Muscle layer of duodenum (tissue), 2 donors: ENCODE data around the gene PTPRD.

Experiments
- H3K27ac ChIP-seq: one replicate; pipeline ENCODE4 v1.7.0; 2013; ENCODE audit warnings: mild to moderate bottlenecking, low read length
- H3K27me3 ChIP-seq: one replicate; pipeline ENCODE4 v1.7.0; 2013; ENCODE audit warnings: low read depth, mild to moderate bottlenecking, control low read depth, low read length
- H3K36me3 ChIP-seq, 2 donors: one replicate each; pipeline ENCODE4 v1.7.0; 2013; ENCODE audit warnings: low read length in 2 of 2, control low read depth in 1 of 2, mild to moderate bottlenecking in 1 of 2; ENCODE audit not compliant: insufficient read depth in 2 of 2, control insufficient read depth in 1 of 2
- H3K4me1 ChIP-seq, 2 donors: one replicate each; pipeline ENCODE4 v1.7.0; 2013; ENCODE audit warnings: low read length in 2 of 2, mild to moderate bottlenecking in 2 of 2, control low read depth in 1 of 2, moderate library complexity in 1 of 2; ENCODE audit not compliant: insufficient read depth in 2 of 2, control insufficient read depth in 1 of 2
- H3K4me3 ChIP-seq, 2 donors: one replicate each; pipeline ENCODE4 v1.7.0; 2013; ENCODE audit warnings: low read length in 2 of 2, low read depth in 1 of 2, mild to moderate bottlenecking in 1 of 2
- H3K9me3 ChIP-seq, 2 donors: one replicate each; pipeline ENCODE4 v1.7.0; 2013; ENCODE audit warnings: low read length in 2 of 2, control low read depth in 1 of 2, mild to moderate bottlenecking in 1 of 2; ENCODE audit not compliant: control insufficient read depth in 1 of 2
- donor health status: healthy.

Gene PTPRD

DNA sequence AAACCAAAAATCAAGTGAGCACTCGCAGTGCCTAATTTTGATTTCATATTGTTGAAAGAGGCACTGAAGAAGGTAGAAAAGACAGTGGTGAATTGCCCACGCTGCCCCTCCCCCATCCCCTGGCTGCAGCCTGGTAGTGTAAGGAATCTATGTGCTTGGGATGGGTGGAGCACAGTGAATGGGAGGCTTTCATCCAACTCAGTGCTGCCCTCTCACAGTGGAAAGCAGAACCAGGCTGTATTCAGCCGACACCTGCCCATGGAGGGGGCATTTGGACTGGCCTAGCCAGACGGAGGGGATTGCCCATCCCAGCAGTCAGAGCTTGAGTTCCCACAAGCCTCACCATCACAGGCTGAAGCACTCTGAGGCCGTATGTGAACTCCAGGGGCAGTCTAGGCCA is 2012.9 kb downstream of the PTPRD start:
- no peaks in the 10 kb centered on the region for H3K36me3 ChIP-seq
- no peak overlapping the region for H3K27ac ChIP-seq
- H3K4me3 ChIP-seq = no peak overlapping the region
- no peaks in the 10 kb centered on the region for H3K9me3 ChIP-seq
- H3K27me3 ChIP-seq = no peaks in the 10 kb centered on the region
- no peaks in the 10 kb centered on the region for H3K4me1 ChIP-seq

DNA sequence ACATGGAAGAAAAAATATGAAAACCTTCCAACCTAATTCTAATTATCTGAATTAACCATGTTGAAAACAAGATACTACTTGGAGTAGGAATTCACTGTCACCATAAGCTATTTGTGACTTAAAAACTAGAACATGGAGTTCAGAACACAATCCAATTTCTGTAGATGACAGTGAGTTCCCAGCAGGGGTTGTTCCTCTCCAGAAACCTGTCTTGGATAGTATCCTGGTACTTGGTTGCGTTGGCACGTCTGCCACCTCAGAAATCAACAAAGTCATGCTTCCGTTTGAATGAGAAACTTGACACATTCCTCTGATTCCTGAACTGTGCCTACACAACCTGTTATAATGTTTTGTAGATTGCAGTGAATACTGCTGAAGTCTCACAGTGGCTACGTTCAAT is 2023.3 kb downstream of the PTPRD start:
- Histone ChIP-seq H3K27ac (no peak overlapping the region), H3K27me3 (no peaks in the 10 kb centered on the region), H3K9me3 (no peaks in the 10 kb centered on the region), H3K4me1 (no peaks in the 10 kb centered on the region), H3K4me3 (no peak overlapping the region), H3K36me3 (no peaks in the 10 kb centered on the region)

DNA sequence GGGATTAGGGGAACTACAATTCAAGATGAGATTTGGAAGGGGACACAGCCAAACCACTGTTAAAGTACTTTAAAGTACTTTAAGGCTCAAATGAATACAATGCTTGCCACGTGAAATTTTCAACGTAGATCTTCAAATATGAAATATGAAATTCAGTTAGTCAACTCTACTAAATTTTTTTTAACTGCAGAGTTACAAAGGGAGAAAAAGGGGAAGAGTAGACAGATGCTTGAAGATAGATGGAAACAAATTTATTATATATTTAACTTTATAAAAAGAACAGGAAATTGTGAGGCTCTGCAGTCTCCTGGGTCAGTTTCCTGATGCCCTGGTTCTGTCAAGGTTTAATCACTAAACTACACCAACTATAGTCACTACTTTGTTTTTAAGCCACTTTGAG is 2027.8 kb downstream of the PTPRD start:
- Histone ChIP-seq H3K27me3 (no peaks in the 10 kb centered on the region), H3K27ac (no peak overlapping the region), H3K4me1 (no peaks in the 10 kb centered on the region), H3K4me3 (no peak overlapping the region), H3K36me3 (no peaks in the 10 kb centered on the region), H3K9me3 (no peaks in the 10 kb centered on the region)

DNA sequence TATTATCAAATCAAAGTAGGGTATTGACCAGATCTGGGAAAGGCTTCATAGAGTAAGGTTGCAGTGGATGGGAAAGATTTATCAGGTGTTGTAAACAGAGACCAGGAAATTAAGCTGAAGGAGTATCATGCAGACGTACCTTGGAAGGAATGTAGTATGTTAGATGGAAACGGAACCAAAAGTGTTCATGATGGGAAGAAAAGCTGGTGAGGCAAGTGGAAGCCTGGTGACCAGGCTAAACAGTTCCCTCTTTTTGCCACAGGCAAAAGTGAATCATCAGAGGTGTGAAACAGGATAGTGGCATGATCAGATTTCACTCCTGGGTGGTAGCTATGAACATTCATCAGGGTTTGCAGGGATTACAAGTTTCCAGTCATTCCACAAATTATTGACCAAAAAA is 2033.1 kb downstream of the PTPRD start:
- Histone ChIP-seq H3K27me3 (no peaks in the 10 kb centered on the region), H3K36me3 (no peaks in the 10 kb centered on the region), H3K4me3 (no peak overlapping the region), H3K27ac (no peak overlapping the region), H3K4me1 (no peaks in the 10 kb centered on the region), H3K9me3 (no peaks in the 10 kb centered on the region)

DNA sequence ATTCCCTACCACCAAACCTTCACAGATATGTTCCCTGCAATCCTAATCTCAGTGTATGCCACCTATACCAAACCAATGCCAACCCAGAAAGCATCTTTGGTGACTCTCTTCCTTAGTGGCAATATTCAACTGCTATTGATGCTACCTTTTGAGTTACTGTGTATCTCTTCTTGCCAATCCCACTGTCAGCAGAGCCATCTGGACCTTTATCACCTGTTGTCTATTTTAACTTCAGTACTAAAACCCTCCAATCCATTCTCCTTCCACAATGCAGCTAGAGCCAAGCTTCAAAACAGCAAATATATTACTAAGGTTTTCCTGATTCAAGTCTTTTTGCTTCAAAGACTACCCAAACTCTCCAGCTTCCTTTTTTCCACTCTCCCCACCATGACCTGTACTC is 2036.1 kb downstream of the PTPRD start:
- H3K36me3 ChIP-seq = no peaks in the 10 kb centered on the region
- no peaks in the 10 kb centered on the region for H3K9me3 ChIP-seq
- H3K27me3 ChIP-seq = no peaks in the 10 kb centered on the region
- H3K27ac ChIP-seq = no peak overlapping the region
- no peak overlapping the region for H3K4me3 ChIP-seq
- no peaks in the 10 kb centered on the region for H3K4me1 ChIP-seq

DNA sequence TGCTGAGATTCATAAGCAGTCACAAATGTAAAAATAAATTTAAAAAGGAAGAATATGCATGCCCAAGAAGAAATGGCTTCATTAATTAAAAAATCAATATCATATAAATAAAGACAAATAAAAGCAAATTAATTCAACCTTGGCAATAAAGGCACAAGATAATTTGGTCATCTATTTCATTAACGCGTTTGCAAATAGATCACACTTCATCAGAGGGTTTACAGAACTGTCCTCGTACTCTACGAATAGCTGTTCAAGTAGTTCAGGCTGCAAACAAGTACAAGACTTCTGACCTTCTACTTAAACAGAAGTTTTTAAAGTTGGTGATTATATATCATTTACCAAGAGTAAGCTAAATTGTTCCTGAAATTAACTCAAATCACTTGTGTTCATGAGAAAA is 2038.0 kb downstream of the PTPRD start:
- Histone ChIP-seq H3K36me3 (no peaks in the 10 kb centered on the region), H3K9me3 (no peaks in the 10 kb centered on the region), H3K4me1 (no peaks in the 10 kb centered on the region), H3K27ac (no peak overlapping the region), H3K27me3 (no peaks in the 10 kb centered on the region), H3K4me3 (no peak overlapping the region)

DNA sequence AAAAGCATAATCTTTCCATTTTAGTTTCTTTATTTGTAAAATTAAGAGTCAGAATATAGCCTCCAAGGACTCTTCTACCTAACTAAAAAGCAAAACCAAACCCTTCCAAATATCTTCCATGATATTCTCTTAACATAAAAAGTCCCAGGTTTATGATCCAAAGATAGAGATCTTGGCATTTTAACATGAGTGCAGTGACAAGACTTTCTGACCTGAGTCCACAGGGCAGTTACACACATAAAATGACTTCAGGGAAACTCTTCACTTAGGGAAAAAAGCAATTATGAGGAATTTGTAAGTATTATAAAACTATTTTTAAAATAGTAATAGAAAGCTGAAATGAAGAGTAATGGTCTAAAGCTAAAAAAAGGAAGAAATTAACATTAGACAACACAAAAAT is 2040.6 kb downstream of the PTPRD start:
- Histone ChIP-seq H3K27me3 (no peaks in the 10 kb centered on the region), H3K4me1 (no peaks in the 10 kb centered on the region), H3K27ac (no peak overlapping the region)

DNA sequence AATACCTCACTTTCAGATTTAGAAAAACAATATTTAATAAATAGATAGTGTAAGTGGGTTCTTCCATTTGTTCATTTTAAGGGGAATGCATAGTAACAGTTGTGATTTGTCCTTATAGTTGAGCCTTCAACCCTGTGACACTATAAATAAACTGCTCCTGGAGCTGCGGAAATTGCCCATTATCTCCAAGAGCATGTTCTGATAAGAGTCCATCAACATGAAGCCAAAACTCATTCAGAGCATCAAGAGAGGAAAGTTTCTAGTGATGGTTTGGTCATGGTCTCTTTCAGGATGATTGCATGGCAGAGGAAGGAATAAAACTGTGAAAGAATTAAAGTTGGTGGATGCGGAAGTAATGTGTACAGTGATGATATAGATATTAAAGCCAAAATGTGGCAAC is 2041.2 kb downstream of the PTPRD start:
- Histone ChIP-seq H3K27ac (no peak overlapping the region), H3K36me3 (no peaks in the 10 kb centered on the region), H3K9me3 (no peaks in the 10 kb centered on the region), H3K27me3 (no peaks in the 10 kb centered on the region), H3K4me1 (no peaks in the 10 kb centered on the region), H3K4me3 (no peak overlapping the region)

More for the DNA sequence above, 2040.6 kb downstream of the PTPRD start:
- Histone ChIP-seq H3K36me3 (no peaks in the 10 kb centered on the region), H3K4me3 (no peak overlapping the region), H3K9me3 (no peaks in the 10 kb centered on the region)

DNA sequence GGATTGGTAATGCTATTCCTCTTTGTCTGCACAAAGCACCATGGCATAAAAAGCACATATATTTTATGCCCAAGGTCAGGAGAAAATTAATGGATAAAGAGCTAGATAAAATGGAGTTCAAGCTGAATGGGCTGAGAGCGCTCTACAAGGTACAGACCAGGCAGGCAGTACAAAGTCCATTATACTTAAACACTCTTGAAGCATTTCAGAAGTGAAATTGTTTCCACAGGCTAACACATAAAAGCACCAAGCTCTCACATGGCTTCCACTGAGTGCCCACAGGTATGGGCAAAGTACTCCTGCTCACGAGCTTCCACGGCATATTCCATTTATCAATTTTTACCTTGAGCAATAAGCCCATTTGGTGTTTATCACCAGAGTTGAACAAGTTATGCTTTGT is 2042.0 kb downstream of the PTPRD start:
- Histone ChIP-seq H3K9me3 (no peaks in the 10 kb centered on the region), H3K27ac (no peak overlapping the region), H3K27me3 (no peaks in the 10 kb centered on the region), H3K4me3 (no peak overlapping the region), H3K4me1 (no peaks in the 10 kb centered on the region), H3K36me3 (no peaks in the 10 kb centered on the region)

DNA sequence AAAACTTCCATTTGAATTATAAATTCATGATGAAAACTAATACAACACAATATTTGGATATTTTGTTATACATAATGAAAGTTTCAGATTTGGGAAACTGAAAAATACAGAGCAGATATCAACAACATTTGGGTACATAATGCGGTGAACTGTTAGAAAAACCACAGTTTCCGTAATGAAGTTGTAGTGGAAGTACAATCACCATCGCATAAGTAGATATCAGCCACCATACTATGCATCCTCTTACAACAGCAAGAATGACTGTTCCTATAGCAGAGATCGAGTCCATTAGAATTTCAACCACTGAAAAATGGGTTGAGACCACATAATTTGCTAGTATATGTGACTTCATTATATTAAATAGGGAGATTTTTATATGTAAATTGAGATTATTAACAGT is 2043.0 kb downstream of the PTPRD start:
- Histone ChIP-seq H3K4me1 (no peaks in the 10 kb centered on the region), H3K9me3 (no peaks in the 10 kb centered on the region), H3K27me3 (no peaks in the 10 kb centered on the region), H3K27ac (no peak overlapping the region), H3K4me3 (no peak overlapping the region), H3K36me3 (no peaks in the 10 kb centered on the region)

DNA sequence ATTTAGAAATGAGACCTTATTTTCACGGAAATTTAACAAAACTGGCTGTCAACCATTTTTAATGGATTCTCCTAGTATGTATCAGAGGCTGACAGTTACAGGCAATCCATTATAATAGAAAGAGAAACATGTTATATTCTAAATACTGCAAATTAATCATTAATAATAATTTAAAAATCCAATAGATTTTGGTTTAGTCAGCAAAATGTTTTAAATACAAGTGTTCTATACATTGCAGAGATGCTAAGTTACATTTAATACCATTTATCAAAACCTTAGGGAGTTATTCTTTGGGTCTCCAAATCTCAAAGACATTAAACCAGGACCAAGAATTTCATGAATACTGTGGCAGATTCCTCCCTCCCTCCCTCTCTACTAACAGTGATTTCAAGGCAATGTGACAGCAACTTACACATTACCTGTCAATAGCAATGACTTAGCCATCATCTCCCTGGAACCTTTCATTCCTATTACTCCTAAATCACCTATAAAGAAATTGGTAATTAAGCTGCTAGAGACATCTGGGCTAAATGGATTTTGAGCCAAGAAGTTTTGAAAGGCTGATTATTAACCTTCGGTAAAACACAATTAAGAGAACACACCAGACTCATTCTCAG is 2044.7 kb downstream of the PTPRD start:
- Histone ChIP-seq H3K27me3 (no peaks in the 10 kb centered on the region), H3K36me3 (no peaks in the 10 kb centered on the region), H3K9me3 (no peaks in the 10 kb centered on the region), H3K4me1 (no peaks in the 10 kb centered on the region), H3K27ac (no peak overlapping the region), H3K4me3 (no peak overlapping the region)

DNA sequence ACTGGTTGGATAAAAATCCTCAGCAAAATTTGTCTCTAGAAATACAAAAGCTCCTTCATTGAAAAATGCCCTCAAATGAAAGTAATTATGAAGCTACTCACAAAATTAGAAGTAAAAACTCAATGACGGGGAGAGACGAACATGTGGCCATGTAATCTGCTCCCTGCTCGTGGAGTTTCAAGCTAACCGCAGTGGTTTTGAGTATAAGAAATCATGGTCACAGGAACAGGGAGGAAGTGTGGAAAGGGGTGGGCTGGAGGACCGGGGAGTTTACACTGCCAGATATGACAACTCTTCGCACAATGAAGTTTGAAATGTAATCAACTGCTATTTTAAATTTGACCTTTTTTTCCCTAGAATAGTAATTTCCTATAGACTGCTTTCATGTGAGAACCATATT is 2047.8 kb downstream of the PTPRD start:
- H3K4me3 ChIP-seq = no peak overlapping the region
- H3K36me3 ChIP-seq = no peaks in the 10 kb centered on the region
- H3K9me3 ChIP-seq = no peaks in the 10 kb centered on the region
- no peak overlapping the region for H3K27ac ChIP-seq
- no peaks in the 10 kb centered on the region for H3K4me1 ChIP-seq
- no peaks in the 10 kb centered on the region for H3K27me3 ChIP-seq
